Dermis blood vessel endothelial cell (primary cell): Measurements from ENCODE around the gene ZDHHC5. TPM values are rescaled to one million over a fixed set of nuclear protein-coding genes. Genes with fewer than 3 reads are reported as not detected.

Experiments
- DNase-seq: peaks from one replicate; pipeline ENCODE4 v3.0.0; 2010
- total RNA-seq: library from RNA; depleted of rRNA; stranded (reverse); fragments of >200 nt; gene quantifications from 2 replicates; pipeline ENCODE4 v1.2.3, GENCODE V29; 2014

The ZDHHC5 gene
- total RNA-seq, 1 donor from 2014 or later: 34.0 TPM

DNA sequence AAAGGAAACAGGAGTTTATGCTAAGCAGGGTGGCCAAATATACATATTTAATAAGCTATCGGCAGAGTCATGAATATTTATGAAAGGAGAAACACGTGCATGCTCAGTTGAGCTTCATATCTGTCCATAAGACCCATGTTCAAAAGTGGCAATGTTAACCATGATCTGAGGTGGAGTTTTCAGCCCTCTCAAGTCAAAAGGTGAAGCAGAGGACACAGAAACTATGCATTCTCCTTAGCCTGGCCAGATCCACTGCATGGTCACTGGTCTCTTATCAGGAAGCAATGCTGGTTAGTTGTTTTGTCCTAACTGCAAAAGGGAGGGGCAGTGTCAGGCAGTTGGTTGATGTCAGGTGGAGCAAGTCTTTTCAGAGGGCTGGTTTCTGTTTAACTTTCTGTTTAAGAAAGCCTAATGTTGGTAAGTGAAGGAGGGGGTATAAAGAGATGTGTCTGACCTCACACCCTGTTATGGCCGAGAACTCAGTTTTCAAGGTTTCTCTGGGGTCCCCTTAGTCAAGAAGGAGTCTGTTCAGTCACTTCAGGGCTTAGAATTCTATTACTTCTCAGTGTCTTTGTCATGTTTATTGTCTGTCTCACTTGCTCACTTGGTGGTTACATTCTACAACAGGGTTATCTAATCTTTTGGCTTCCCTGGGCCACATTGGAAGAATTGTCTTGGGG is 67.8 kb downstream of the ZDHHC5 start:
- DNase-seq: no peak

DNA sequence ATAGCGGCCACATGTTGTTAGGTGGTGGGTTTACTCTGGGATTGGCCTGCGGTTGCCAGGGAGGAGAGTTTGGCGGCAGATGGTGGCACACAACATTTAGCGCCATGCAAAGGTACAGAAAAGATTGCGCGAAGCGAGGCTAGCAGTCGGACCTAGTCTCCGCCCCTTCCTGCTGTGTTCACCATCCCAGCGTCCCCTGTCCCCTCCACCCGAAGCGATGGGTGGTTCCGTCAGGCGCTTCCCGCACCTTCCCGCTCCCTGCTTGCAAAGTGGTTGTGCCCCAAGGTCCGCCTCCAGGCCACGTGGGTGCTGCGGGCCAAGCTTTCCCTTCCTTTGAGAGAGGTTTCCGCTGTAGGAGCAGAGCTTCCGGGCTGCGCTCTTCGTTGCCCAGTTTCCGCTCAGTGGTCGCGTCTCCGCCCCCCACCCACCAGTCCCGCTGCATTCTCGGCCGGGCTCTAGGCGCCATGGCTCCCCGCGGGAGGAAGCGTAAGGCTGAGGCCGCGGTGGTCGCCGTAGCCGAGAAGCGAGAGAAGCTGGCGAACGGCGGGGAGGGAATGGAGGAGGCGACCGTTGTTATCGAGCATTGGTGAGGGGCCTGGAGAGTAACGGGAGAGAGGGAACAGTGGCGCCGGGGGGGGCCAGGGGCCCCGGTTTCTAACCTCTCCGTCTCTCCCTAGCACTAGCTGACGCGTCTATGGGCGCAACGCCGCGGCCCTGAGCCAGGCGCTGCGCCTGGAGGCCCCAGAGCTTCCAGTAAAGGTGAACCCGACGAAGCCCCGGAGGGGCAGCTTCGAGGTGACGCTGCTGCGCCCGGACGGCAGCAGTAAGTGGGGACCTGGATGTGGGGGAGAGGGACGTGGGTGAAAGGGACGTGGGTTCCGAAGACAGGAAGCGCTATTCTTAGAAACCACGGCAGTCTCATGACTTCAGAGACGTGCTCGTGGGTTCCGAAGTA is 73.5 kb downstream of the ZDHHC5 start, which contains the start of gene SELENOH:
SELENOH (plus strand) TSS at position 360 of the 955 bp plus-strand sequence; CDS start at position 465, 105 bp downstream.
- peak; percentile 99 for DNase-seq

DNA sequence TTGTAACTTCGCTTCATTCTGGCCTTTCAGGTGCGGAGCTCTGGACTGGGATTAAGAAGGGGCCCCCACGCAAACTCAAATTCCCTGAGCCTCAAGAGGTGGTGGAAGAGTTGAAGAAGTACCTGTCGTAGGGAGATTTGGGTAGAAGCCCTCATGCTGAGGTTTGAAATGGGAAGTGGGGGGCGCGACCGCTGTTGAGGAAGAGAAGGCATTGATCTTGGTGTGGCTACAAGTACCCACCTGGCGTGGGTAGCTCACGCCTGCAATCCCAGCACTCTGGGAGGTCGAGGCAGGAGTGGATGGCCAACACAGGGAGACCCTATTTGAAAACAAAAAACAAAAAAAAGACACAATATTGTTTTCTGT is 74.2 kb downstream of the ZDHHC5 start:
- DNase-seq: no peak

DNA sequence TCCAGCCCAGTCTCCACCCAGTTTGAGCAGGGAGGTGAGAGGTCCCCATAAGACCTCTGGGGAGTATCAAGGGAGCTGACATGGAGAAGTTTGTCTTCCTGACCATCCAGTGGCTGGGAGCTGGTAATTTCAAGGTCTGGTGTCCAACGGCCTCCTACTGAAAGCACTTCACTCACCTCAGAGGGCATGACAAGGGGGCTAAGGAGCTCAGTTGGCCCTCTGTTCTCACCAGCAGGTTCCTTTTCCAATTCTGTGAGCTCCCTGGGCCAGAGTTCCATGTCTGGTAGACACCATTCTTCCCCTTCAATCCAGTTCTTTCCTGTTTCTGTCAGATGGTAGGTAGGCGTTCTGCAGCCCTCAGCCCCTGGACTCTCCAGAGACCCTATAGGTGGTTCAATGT is 76.4 kb downstream of the ZDHHC5 start:
- no peak for DNase-seq

DNA sequence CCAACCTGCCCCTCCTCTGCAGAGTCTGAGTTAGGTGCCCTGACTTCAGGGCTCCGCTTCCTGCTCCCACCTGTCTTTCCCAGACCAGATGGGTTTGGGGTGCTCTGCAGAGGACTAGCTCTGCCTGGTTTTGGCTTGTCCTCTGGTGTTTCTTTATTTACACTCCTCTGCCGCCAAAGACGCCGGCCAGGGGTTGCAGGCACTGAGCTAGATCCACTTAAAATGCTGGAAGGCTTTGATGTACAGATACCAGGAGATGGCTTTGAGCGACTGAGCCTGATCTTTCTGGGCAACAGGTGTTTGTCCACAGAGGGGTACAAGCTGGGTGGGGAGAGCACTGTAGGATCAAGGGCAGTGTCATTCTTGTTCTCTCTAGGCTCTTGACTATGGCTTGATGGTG is 77.3 kb downstream of the ZDHHC5 start:
- no peak for DNase-seq

DNA sequence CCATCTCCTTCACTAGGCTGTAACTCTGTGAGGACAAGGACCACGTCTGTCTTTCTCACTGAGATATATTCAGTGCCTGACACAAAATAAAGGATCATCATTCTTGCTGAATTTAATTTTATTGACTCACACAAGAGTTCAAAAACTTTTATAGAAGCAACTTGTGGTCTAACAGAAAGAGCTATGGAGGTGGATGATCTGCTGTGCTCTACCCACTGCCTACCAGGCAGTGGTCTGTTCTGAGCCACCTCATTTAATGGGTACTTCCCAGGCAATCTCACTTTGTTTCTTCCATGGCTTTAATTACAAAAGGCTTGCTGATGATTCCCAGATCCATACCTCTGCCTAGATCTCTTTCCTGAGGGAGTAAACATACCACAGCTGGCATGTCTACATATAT is 79.0 kb downstream of the ZDHHC5 start:
- DNase-seq: no peak

Other genes starting within 250 kb of the ZDHHC5 start
- 57.7 and 101 TPM in 2 replicates for gene SLC43A3, start 241.0 kb upstream of the ZDHHC5 start, total RNA-seq
- 0.14 and 0.51 TPM in 2 replicates for gene RTN4RL2, start 207.6 kb upstream of the ZDHHC5 start, total RNA-seq
- gene SLC43A1, start 152.4 kb upstream of the ZDHHC5 start, total RNA-seq: 16.7 and 18.4 TPM in 2 replicates
- 28.1 and 39.8 TPM in 2 replicates for gene TIMM10, start 137.4 kb upstream of the ZDHHC5 start, total RNA-seq
- not detected in 2 replicates for gene SMTNL1, start 130.5 kb upstream of the ZDHHC5 start, total RNA-seq
- 37.4 and 41.5 TPM in 2 replicates for gene UBE2L6, start 100.4 kb upstream of the ZDHHC5 start, total RNA-seq
- gene SERPING1, start 70.4 kb upstream of the ZDHHC5 start, total RNA-seq: 0.19 and 0.85 TPM in 2 replicates
- 0.05 TPM in 1 of 2 replicates, not detected in the other for gene YPEL4, start 18.2 kb upstream of the ZDHHC5 start, total RNA-seq
- gene CLP1, start 10.4 kb upstream of the ZDHHC5 start, total RNA-seq: 24.6 and 26.5 TPM in 2 replicates
- gene MED19, start 44.1 kb downstream of the ZDHHC5 start, total RNA-seq: 13.1 and 17.6 TPM in 2 replicates
- gene TMX2, start 44.5 kb downstream of the ZDHHC5 start, total RNA-seq: 44.8 and 71.9 TPM in 2 replicates
- 73.2 and 139 TPM in 2 replicates for gene SELENOH, start 73.4 kb downstream of the ZDHHC5 start, total RNA-seq
- gene BTBD18, start 83.7 kb downstream of the ZDHHC5 start, total RNA-seq: not detected in 2 replicates
- gene CTNND1, start 93.7 kb downstream of the ZDHHC5 start, total RNA-seq: 298 and 352 TPM in 2 replicates